HepG2 (cell line): ENCODE results near the gene GNA12. TPM values are rescaled to one million over a fixed set of nuclear protein-coding genes. Genes with fewer than 3 reads are reported as not detected.

Experiments
- GATAD2A ChIP-seq: IDR thresholded peaks from 2 replicates; pipeline ENCODE4 v1.6.1; 2016
- HNF1A ChIP-seq, 2 experiments: sonication (generic) in 1 of 2; formaldehyde crosslinking in 1 of 2; IDR thresholded peaks; 2 replicates each; pipeline versions ENCODE4 v1.4.0 to v1.6.1; 2016 to 2020; ENCODE audit warnings: borderline replicate concordance in 1 of 2, low read depth in 1 of 2, mild to moderate bottlenecking in 1 of 2, missing genetic modification reagents in 1 of 2
- NFKB2 ChIP-seq: sonication (generic); formaldehyde crosslinking; IDR thresholded peaks from 2 replicates; pipeline ENCODE4 v1.4.0; 2020; ENCODE audit warnings: missing genetic modification reagents, borderline replicate concordance
- ZKSCAN8 ChIP-seq: IDR thresholded peaks from 2 replicates; pipeline ENCODE4 v1.6.1; 2016; ENCODE audit warnings: borderline replicate concordance, missing genetic modification reagents, missing compliant biosample characterization
- ZNF275 ChIP-seq: sonication (generic); formaldehyde crosslinking; IDR thresholded peaks from 2 replicates; pipeline ENCODE4 v1.8.0; 2022; ENCODE audit warnings: missing genetic modification reagents, mild to moderate bottlenecking, inconsistent platforms, borderline replicate concordance
- ZNF317 ChIP-seq: sonication (generic); formaldehyde crosslinking; IDR thresholded peaks from 2 replicates; pipeline ENCODE4 v1.5.0; 2020; ENCODE audit warnings: mild to moderate bottlenecking, missing genetic modification reagents
- ZNF546 ChIP-seq: sonication (generic); formaldehyde crosslinking; conservative IDR thresholded peaks from 2 replicates; pipeline ENCODE4 v1.8.1; 2023; ENCODE audit warnings: mild to moderate bottlenecking, missing genetic modification reagents
- ZNF598 ChIP-seq: sonication (generic); formaldehyde crosslinking; IDR thresholded peaks from 2 replicates; pipeline ENCODE4 v1.5.1; 2020; ENCODE audit warnings: mild to moderate bottlenecking, missing genetic modification reagents, borderline replicate concordance
- polyA plus RNA-seq, 8 experiments: library from polyadenylated mRNA; depleted of rRNA in 3 of 8; stranded (reverse) in 7 of 8; unstranded in 1 of 8; fragments of >200 nt; fragmentation: Illumina TruSeq in 4 of 8; extraction: Trizol in 4 of 8; gene quantifications; 2 replicates each; pipeline versions ENCODE4 v1.2.1 to v1.2.3, GENCODE V29; 2011 to 2016; ENCODE audit warnings: low read depth in 4 of 8, missing spikeins in 1 of 8, mixed read lengths in 1 of 8; ENCODE audit not compliant: insufficient read depth in 1 of 8
- total RNA-seq, 5 experiments: library from RNA; depleted of rRNA; stranded (reverse); fragments of >200 nt; fragmentation: Illumina TruSeq; extraction: Trizol; gene quantifications; 2 replicates each; pipeline ENCODE4 v1.2.3, GENCODE V29; 2016; ENCODE audit warnings: low read depth in 1 of 5
- TF ChIP-seq, protein P1 (sequence below), 2 experiments: sonication (generic) in 1 of 2; formaldehyde crosslinking in 1 of 2; IDR thresholded peaks; 2 replicates each; pipeline versions ENCODE4 v1.6.1 to v1.9.0; 2014 to 2022; ENCODE audit warnings: antibody characterized with exemption in 1 of 2, borderline replicate concordance in 1 of 2, inconsistent platforms in 1 of 2, low read depth in 1 of 2, missing genetic modification reagents in 1 of 2
- TF ChIP-seq, protein P2 (sequence below): sonication (generic); formaldehyde crosslinking; IDR thresholded peaks from 2 replicates; pipeline ENCODE4 v1.8.1; 2023; ENCODE audit warnings: mild to moderate bottlenecking, missing genetic modification reagents
- TF ChIP-seq, protein P3 (sequence below): sonication (generic); formaldehyde crosslinking; IDR thresholded peaks from 2 replicates; pipeline ENCODE4 v1.4.0; 2020; ENCODE audit warnings: missing genetic modification reagents

Gene GNA12
- total and polyA plus RNA-seq, 2 of the 13 experiments (the other 11 are each of a cell fraction or from before 2014, with no cell fraction given) = 16.2 to 50.9 TPM

- TF ChIP-seq HNF1A (IDR thresholded peaks at IDR 0.05; ENCODE audit: low read depth) (0 out of 2 replicates have a peak, but pooled peaks have one; percentile 27), HNF1A (CRISPR knock-in tag; IDR thresholded peaks at IDR 0.05; ENCODE audit: borderline replicate concordance) (no peak; the same call in 1 of the 2 replicates), ZKSCAN8 (CRISPR knock-in tag) (peak; percentile 69; the same call in 1 of the 2 replicates), GATAD2A (peak; percentile 95), ZNF317 (CRISPR knock-in tag) (peak; percentile 54; the same call in 1 of the 2 replicates), ZNF598 (no peak; the same call in 1 of the 2 replicates), ZNF546 (CRISPR knock-in tag) (no peak), NFKB2 (CRISPR knock-in tag) (no peak; the same call in 1 of the 2 replicates), ZNF275 (CRISPR knock-in tag) (no peak)
- TF ChIP-seq, protein P1, sequence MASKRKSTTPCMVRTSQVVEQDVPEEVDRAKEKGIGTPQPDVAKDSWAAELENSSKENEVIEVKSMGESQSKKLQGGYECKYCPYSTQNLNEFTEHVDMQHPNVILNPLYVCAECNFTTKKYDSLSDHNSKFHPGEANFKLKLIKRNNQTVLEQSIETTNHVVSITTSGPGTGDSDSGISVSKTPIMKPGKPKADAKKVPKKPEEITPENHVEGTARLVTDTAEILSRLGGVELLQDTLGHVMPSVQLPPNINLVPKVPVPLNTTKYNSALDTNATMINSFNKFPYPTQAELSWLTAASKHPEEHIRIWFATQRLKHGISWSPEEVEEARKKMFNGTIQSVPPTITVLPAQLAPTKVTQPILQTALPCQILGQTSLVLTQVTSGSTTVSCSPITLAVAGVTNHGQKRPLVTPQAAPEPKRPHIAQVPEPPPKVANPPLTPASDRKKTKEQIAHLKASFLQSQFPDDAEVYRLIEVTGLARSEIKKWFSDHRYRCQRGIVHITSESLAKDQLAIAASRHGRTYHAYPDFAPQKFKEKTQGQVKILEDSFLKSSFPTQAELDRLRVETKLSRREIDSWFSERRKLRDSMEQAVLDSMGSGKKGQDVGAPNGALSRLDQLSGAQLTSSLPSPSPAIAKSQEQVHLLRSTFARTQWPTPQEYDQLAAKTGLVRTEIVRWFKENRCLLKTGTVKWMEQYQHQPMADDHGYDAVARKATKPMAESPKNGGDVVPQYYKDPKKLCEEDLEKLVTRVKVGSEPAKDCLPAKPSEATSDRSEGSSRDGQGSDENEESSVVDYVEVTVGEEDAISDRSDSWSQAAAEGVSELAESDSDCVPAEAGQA (IDR thresholded peaks at IDR 0.05; ENCODE audit: low read depth) = 0 out of 2 replicates have a peak, but pooled peaks have one; percentile 26
- TF ChIP-seq, protein P1 (CRISPR knock-in tag; IDR thresholded peaks at IDR 0.05; ENCODE audit: borderline replicate concordance) = no peak
- TF ChIP-seq, protein P2, sequence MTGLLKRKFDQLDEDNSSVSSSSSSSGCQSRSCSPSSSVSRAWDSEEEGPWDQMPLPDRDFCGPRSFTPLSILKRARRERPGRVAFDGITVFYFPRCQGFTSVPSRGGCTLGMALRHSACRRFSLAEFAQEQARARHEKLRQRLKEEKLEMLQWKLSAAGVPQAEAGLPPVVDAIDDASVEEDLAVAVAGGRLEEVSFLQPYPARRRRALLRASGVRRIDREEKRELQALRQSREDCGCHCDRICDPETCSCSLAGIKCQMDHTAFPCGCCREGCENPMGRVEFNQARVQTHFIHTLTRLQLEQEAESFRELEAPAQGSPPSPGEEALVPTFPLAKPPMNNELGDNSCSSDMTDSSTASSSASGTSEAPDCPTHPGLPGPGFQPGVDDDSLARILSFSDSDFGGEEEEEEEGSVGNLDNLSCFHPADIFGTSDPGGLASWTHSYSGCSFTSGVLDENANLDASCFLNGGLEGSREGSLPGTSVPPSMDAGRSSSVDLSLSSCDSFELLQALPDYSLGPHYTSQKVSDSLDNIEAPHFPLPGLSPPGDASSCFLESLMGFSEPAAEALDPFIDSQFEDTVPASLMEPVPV = no peak
- TF ChIP-seq, protein P3, sequence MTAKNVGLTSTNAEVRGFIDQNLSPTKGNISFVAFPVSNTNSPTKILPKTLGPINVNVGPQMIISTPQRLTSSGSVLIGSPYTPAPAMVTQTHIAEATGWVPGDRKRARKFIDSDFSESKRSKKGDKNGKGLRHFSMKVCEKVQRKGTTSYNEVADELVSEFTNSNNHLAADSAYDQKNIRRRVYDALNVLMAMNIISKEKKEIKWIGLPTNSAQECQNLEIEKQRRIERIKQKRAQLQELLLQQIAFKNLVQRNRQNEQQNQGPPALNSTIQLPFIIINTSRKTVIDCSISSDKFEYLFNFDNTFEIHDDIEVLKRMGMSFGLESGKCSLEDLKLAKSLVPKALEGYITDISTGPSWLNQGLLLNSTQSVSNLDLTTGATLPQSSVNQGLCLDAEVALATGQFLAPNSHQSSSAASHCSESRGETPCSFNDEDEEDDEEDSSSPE (CRISPR knock-in tag) = 0 out of 2 replicates have a peak, but pooled peaks have one; percentile 6
Observed at GRCh38 chr7:2802504-2803341, 41.4 kb downstream of the GNA12 start (continued).
